GM18508 (cell line): Measurements from ENCODE around the gene ZNF408.

ENCODE experiments used
- ATAC-seq: cut with Tn5 transposase; IDR thresholded peaks from one replicate; pipeline ENCODE4 v1.9.1; 2021; ENCODE audit warnings: moderate number of reproducible peaks; ENCODE audit not compliant: insufficient read depth, unreplicated experiment

Gene ZNF408

GRCh38 chr11:46724088-46724487 lies 23.3 kb downstream of the ZNF408 start:
- ATAC-seq = no peak

GRCh38 chr11:46725338-46726205 lies 24.7 kb downstream of the ZNF408 start:
- ATAC-seq = no peak

- ATAC-seq = no peak
Measured at GRCh38 chr11:46726206-46726862, 25.5 kb downstream of the ZNF408 start.

GRCh38 chr11:46727952-46728658 lies 27.3 kb downstream of the ZNF408 start:
- no peak for ATAC-seq

GRCh38 chr11:46728659-46729040 lies 27.8 kb downstream of the ZNF408 start:
- no peak for ATAC-seq

- no peak for ATAC-seq
Measured at GRCh38 chr11:46729110-46730027, 28.5 kb downstream of the ZNF408 start.

GRCh38 chr11:46731545-46731944 lies 30.7 kb downstream of the ZNF408 start:
- ATAC-seq = no peak

- no peak for ATAC-seq
Measured at GRCh38 chr11:46733234-46733633, 32.4 kb downstream of the ZNF408 start.

GRCh38 chr11:46736146-46736545 lies 35.3 kb downstream of the ZNF408 start:
- ATAC-seq = no peak

GRCh38 chr11:46736615-46737014 lies 35.8 kb downstream of the ZNF408 start:
- no peak for ATAC-seq

- ATAC-seq = no peak
Measured at GRCh38 chr11:46737699-46738098, 36.9 kb downstream of the ZNF408 start.

GRCh38 chr11:46738887-46739286 lies 38.1 kb downstream of the ZNF408 start:
- no peak for ATAC-seq

GRCh38 chr11:46741600-46742484 lies 41.0 kb downstream of the ZNF408 start:
- ATAC-seq = no peak

GRCh38 chr11:46743043-46743442 lies 42.2 kb downstream of the ZNF408 start:
- ATAC-seq = no peak

GRCh38 chr11:46743693-46744339 lies 43.0 kb downstream of the ZNF408 start:
- ATAC-seq = no peak

GRCh38 chr11:46745328-46745727 lies 44.5 kb downstream of the ZNF408 start:
- ATAC-seq = no peak

GRCh38 chr11:46745995-46746394 lies 45.2 kb downstream of the ZNF408 start:
- no peak for ATAC-seq

GRCh38 chr11:46747150-46747549 lies 46.3 kb downstream of the ZNF408 start:
- ATAC-seq = no peak
